ENCODE data around the gene NKAPD1. TPM values are rescaled to one million over a fixed set of nuclear protein-coding genes. Genes with fewer than 3 reads are reported as not detected.

The NKAPD1 gene
- total and polyA plus RNA-seq, 10 of the 15 experiments (the other 5 are each of a cell fraction or from before 2014, with no cell fraction given), result 9.6 to 43.3 (median 19.2) TPM

GRCh38 chr11:112051768-112052167 lies 22.3 kb upstream of the NKAPD1 start:
- SMC1A ChIA-PET (ENCODE audit: uncharacterized antibody, unreplicated experiment), result interaction anchor here (1.3 to 2.2 kb wide), 2 partner anchors 9 to 31 kb away, joined by 3 to 8 read pairs; no protein-coding TSS in a partner anchor
- peaks cover 3% of the 10 kb centered on the region for H3K79me2 ChIP-seq (ENCODE audit: control insufficient read depth, insufficient read depth, low read length)
- WGBS (ENCODE audit: insufficient coverage, insufficient replicate concordance, low lambda C conversion rate, missing lambda C conversion rate), result 89% methylated on average over 3 of the region's 3 CpGs
- CTCF ChIA-PET, result no interaction called here
- H3K27me3 ChIP-seq (replicated peaks in 1 of 2; ENCODE audit: control insufficient read depth in 2 of 2, insufficient read depth in 2 of 2, low read length in 1 of 2), result no peaks in the 10 kb centered on the region
- H3K9ac ChIP-seq (ENCODE audit: control insufficient read depth, insufficient read depth, low read length), result no peak overlapping the region
- peak; percentile 27 for FAIRE-seq
- POLR2A ChIA-PET, result no interaction called here
- no peak overlapping the region for H3K4me3 ChIP-seq
- peaks cover 36% of the 10 kb centered on the region for H3K4me1 ChIP-seq (ENCODE audit: control insufficient read depth, insufficient read depth, low read length)
- TF ChIP-seq, protein P1, sequence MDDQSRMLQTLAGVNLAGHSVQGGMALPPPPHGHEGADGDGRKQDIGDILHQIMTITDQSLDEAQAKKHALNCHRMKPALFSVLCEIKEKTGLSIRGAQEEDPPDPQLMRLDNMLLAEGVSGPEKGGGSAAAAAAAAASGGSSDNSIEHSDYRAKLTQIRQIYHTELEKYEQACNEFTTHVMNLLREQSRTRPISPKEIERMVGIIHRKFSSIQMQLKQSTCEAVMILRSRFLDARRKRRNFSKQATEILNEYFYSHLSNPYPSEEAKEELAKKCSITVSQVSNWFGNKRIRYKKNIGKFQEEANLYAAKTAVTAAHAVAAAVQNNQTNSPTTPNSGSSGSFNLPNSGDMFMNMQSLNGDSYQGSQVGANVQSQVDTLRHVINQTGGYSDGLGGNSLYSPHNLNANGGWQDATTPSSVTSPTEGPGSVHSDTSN (IDR thresholded peaks at IDR 0.05; ENCODE audit: insufficient replicate concordance, low read depth, low read length), result no peak
- TF ChIP-seq MXI1 (IDR thresholded peaks at IDR 0.05; ENCODE audit: low read depth, low read length) (no peak), TCF7 (IDR thresholded peaks at IDR 0.05; ENCODE audit: borderline replicate concordance) (no peak), NFIC (IDR thresholded peaks at IDR 0.05; ENCODE audit: low read depth, low read length) (no peak), ASH2L (IDR thresholded peaks at IDR 0.05; ENCODE audit: borderline replicate concordance, low read depth) (no peak), ZNF384 (IDR thresholded peaks at IDR 0.05; ENCODE audit: borderline replicate concordance, low read depth, low read length) (no peak), GATAD2B (conservative IDR thresholded peaks at IDR 0.05; ENCODE audit: low read depth) (no peak), ZZZ3 (IDR thresholded peaks at IDR 0.05; ENCODE audit: control insufficient read depth, insufficient read length, low read depth) (no peak), POU2F2 (IDR thresholded peaks at IDR 0.05; ENCODE audit: borderline replicate concordance, low read depth, low read length) (no peak), JUND (IDR thresholded peaks at IDR 0.05; ENCODE audit: low read depth, low read length) (no peak), USF1 (IDR thresholded peaks at IDR 0.05; ENCODE audit: borderline replicate concordance, extremely low read length, insufficient read depth, low read depth, low read length) (no peak), TAF1 (IDR thresholded peaks at IDR 0.05; ENCODE audit: borderline replicate concordance, low read depth, low read length) (no peak)
- peak; percentile 55 for ATAC-seq
- no peaks in the 10 kb centered on the region for H4K20me1 ChIP-seq (ENCODE audit: control insufficient read depth, insufficient read depth)
- peak overlapping the region; percentile 68 for H3K4me2 ChIP-seq (ENCODE audit: control insufficient read depth, insufficient read depth)
- no peak for DNase-seq (ENCODE audit: low read depth, low spot score)
- BruUV-seq (replicated peaks), result no TSS peak
- H2AFZ ChIP-seq (ENCODE audit: control insufficient read depth, low read depth, low read length), result no peak overlapping the region
- H3K27ac ChIP-seq (ENCODE audit: control insufficient read depth, insufficient read depth), result peak overlapping the region; percentile 72
- H3K9me3 ChIP-seq (replicated peaks; ENCODE audit: control insufficient read depth, insufficient read depth, low read length), result no peaks in the 10 kb centered on the region; the same call in 1 of the 3 replicates
- in situ Hi-C loops (cut with MboI) (no loop called here), intact Hi-C loops (cut with micrococcal nuclease; ENCODE audit: unreplicated experiment) (no loop called here)
- peaks cover 1 to 26% of the 10 kb centered on the region in 2 experiments for H3K36me3 ChIP-seq (ENCODE audit: control insufficient read depth in 2 of 2, insufficient read depth in 2 of 2, low read length in 1 of 2)
- RAD21 ChIA-PET (ENCODE audit: unreplicated experiment), result no interaction called here

Measured in GM12878 (cell line).